HEK293 (cell line): ENCODE data around the gene SNX5.

Experiments
- HOXA7 ChIP-seq: sonication (generic); formaldehyde crosslinking; IDR thresholded peaks from 2 replicates; pipeline ENCODE4 v1.8.1; 2022; ENCODE audit warnings: missing genetic modification reagents, borderline replicate concordance
- YY1 ChIP-seq: fragments of 450-650 bp; formaldehyde crosslinking; IDR thresholded peaks from 2 replicates; pipeline ENCODE4 v1.5.1; 2018; ENCODE audit warnings: missing biosample characterization, missing genetic modification characterization
- ZNF274 ChIP-seq, 2 experiments: fragments of 200-500 bp in 1 of 2; fragments of 450-650 bp in 1 of 2; sonication (Bioruptor generic) in 1 of 2; formaldehyde crosslinking in 1 of 2; IDR thresholded peaks; 2 replicates each; pipeline versions ENCODE4 v1.5.1 to v1.6.1; 2014 to 2016; ENCODE audit warnings: borderline replicate concordance in 1 of 2, inconsistent platforms in 1 of 2, low read length in 1 of 2, missing biosample characterization in 1 of 2, missing genetic modification characterization in 1 of 2
- ZNF521 ChIP-seq: fragments of 450-650 bp; formaldehyde crosslinking; IDR thresholded peaks from 2 replicates; pipeline ENCODE4 v1.5.1; 2017; ENCODE audit warnings: missing biosample characterization, mild to moderate bottlenecking, missing genetic modification characterization
- ZNF626 ChIP-seq: fragments of 450-650 bp; sonication (Bioruptor Pico); formaldehyde crosslinking; IDR thresholded peaks from 2 replicates; pipeline ENCODE4 v1.5.1; 2018; ENCODE audit warnings: missing biosample characterization, missing genetic modification characterization, inconsistent platforms
- ZNF701 ChIP-seq: fragments of 450-650 bp; formaldehyde crosslinking; IDR thresholded peaks from 2 replicates; pipeline ENCODE4 v1.5.1; 2016; ENCODE audit warnings: missing biosample characterization, missing genetic modification characterization

- TF ChIP-seq ZNF521 (tag by site-specific recombination), result no peak
- TF ChIP-seq YY1 (tag by site-specific recombination), result no peak
- TF ChIP-seq ZNF701, result no peak
- TF ChIP-seq HOXA7 (CRISPR knock-in tag), result no peak
- no peak for TF ChIP-seq ZNF626 (tag by site-specific recombination)
- TF ChIP-seq ZNF274 (IDR thresholded peaks at IDR 0.05; ENCODE audit: low read length), result no peak
- TF ChIP-seq ZNF274 (tag by site-specific recombination; IDR thresholded peaks at IDR 0.05; ENCODE audit: borderline replicate concordance), result no peak
Measured at GRCh38 chr20:17932396-17932795, 36.2 kb downstream of the SNX5 start.
